Naive thymus-derived CD4-positive, alpha-beta T cell (primary cell): ENCODE measurements around the gene MKNK1. TPM values are rescaled to one million over a fixed set of nuclear protein-coding genes. Genes with fewer than 3 reads are reported as not detected.

Source experiments
- ATAC-seq: fragments of 150-1000 bp; cut with Tn5 transposase; 2 replicates; pipeline ENCODE4 v1.10.0; 2021; ENCODE audit warnings: mild to moderate bottlenecking, moderate library complexity
- CTCF ChIA-PET: fragments of 350-600 bp; sonication (Branson Sonifier 250); formaldehyde crosslinking; loops from one replicate; lab custom pipeline; 2021; ENCODE audit warnings: antibody characterized with exemption; lab: Charles Lee
- POLR2A ChIA-PET: fragments of 350-600 bp; sonication (Branson Sonifier 250); formaldehyde crosslinking; loops from one replicate; lab custom pipeline; 2021; ENCODE audit warnings: antibody characterized with exemption, inconsistent platforms; lab: Charles Lee
- DNase-seq, 9 donors: peaks; one replicate each; pipeline versions ENCODE4 v3.0.0 to v3.0.0-alpha.2; 2020 to 2022; ENCODE audit warnings: mixed read lengths in 1 of 9
- H3K27ac ChIP-seq: one replicate; pipeline ENCODE4 v1.7.0; 2013; ENCODE audit warnings: mild to moderate bottlenecking, low read depth, low read length, moderate library complexity
- H3K27me3 ChIP-seq, 2 donors: one replicate each; pipeline ENCODE4 v1.7.0; 2013; ENCODE audit warnings: low read length in 2 of 2, mild to moderate bottlenecking in 2 of 2, moderate library complexity in 2 of 2; ENCODE audit not compliant: control insufficient read depth in 2 of 2, insufficient read depth in 2 of 2
- H3K36me3 ChIP-seq, 3 experiments: 1 replicate in 2 of 3; 2 replicates in 1 of 3; pipeline ENCODE4 v1.7.0; 2013; ENCODE audit warnings: low read length in 3 of 3, mild to moderate bottlenecking in 3 of 3, moderate library complexity in 1 of 3; ENCODE audit not compliant: insufficient read depth in 3 of 3, control insufficient read depth in 2 of 3
- H3K4me1 ChIP-seq, 2 donors: one replicate each; pipeline ENCODE4 v1.7.0; 2013; ENCODE audit warnings: low read length in 2 of 2, mild to moderate bottlenecking in 2 of 2, moderate library complexity in 1 of 2; ENCODE audit not compliant: control insufficient read depth in 2 of 2, insufficient read depth in 2 of 2
- H3K4me3 ChIP-seq: 2 replicates; pipeline ENCODE4 v1.7.0; 2013; ENCODE audit warnings: mild to moderate bottlenecking, low read length
- H3K9me3 ChIP-seq, 3 experiments: 1 replicate in 2 of 3; 2 replicates in 1 of 3; pipeline ENCODE4 v1.7.0; 2013; ENCODE audit warnings: low read length in 3 of 3; ENCODE audit not compliant: control insufficient read depth in 2 of 3
- H3K27ac Mint-ChIP-seq, 9 donors: one replicate each; pipeline ENCODE4 v1.8.0; 2020 to 2022; ENCODE audit warnings: mixed read lengths in 9 of 9, mild to moderate bottlenecking in 8 of 9, moderate library complexity in 5 of 9, inconsistent platforms in 2 of 9
- H3K27me3 Mint-ChIP-seq, 5 donors: one replicate each; pipeline ENCODE4 v1.8.0; 2021 to 2022; ENCODE audit warnings: mixed read lengths in 5 of 5, mild to moderate bottlenecking in 1 of 5
- H3K36me3 Mint-ChIP-seq, 5 donors: one replicate each; pipeline ENCODE4 v1.8.0; 2020 to 2022; ENCODE audit warnings: mixed read lengths in 5 of 5, mild to moderate bottlenecking in 3 of 5, inconsistent platforms in 1 of 5
- H3K4me1 Mint-ChIP-seq, 7 donors: one replicate each; pipeline ENCODE4 v1.8.0; 2020 to 2022; ENCODE audit warnings: mixed read lengths in 7 of 7, mild to moderate bottlenecking in 3 of 7, inconsistent platforms in 1 of 7
- H3K4me3 Mint-ChIP-seq, 10 donors: one replicate each; pipeline ENCODE4 v1.8.0; 2020 to 2022; ENCODE audit warnings: mild to moderate bottlenecking in 10 of 10, mixed read lengths in 10 of 10, moderate library complexity in 6 of 10, inconsistent platforms in 2 of 10
- H3K9me3 Mint-ChIP-seq, 11 donors: one replicate each; pipeline ENCODE4 v1.8.0; 2020 to 2022; ENCODE audit warnings: mixed read lengths in 11 of 11, mild to moderate bottlenecking in 4 of 11, inconsistent platforms in 1 of 11, moderate library complexity in 1 of 11
- intact Hi-C, 2 donors: fragments of 100-400 bp; cut with micrococcal nuclease; formaldehyde crosslinking; loops; one replicate each; pipeline ENCODE4 v1.15.1; 2023
- polyA plus RNA-seq, 2 donors: library from polyadenylated mRNA; unstranded; fragments of 300-500 nt; fragmentation: Illumina TruSeq; gene quantifications; one replicate each; pipeline ENCODE4 v1.2.3, GENCODE V29; 2021
- total RNA-seq, 6 experiments: library from RNA in 5 of 6; stranded (reverse) in 5 of 6; gene quantifications; 1 replicate in 5 of 6; 2 replicates in 1 of 6; pipeline ENCODE4 v1.2.3 and lab custom pipeline; 2021 to 2026

Gene MKNK1
- total and polyA plus RNA-seq, 7 experiments from 2014 or later = 21.9 to 80.1 (median 53.3) TPM

- Histone ChIP-seq H3K4me3 (no peak overlapping the region), H3K9me3 (no peaks in the 10 kb centered on the region), H3K27me3 (no peaks in the 10 kb centered on the region), H3K36me3 (no peaks in the 10 kb centered on the region), H3K27ac (no peak overlapping the region), H3K4me1 (no peaks in the 10 kb centered on the region)
- H3K4me1 Mint-ChIP-seq = peaks cover 0 to 14% (median 0%) of the 10 kb centered on the region in 7 donors
- ATAC-seq (no peak), DNase-seq (peak in 1 of 9 donors; percentile 33)
- H3K36me3 Mint-ChIP-seq = no peaks in the 10 kb centered on the region
- H3K4me3 Mint-ChIP-seq = peak overlapping the region in 1 of 10 donors; percentile 26
- POLR2A ChIA-PET = no interaction called here
- peaks cover 16 to 28% (median 20%) of the 10 kb centered on the region in 5 donors for H3K27me3 Mint-ChIP-seq
- intact Hi-C loops = no loop called here
- H3K27ac Mint-ChIP-seq = peak overlapping the region in 1 of 9 donors; percentile 6
- CTCF ChIA-PET = interaction anchor here (0.7 kb wide), 1 partner anchor 152 kb away, joined by 3 read pairs; no protein-coding TSS in a partner anchor
- no peaks in the 10 kb centered on the region for H3K9me3 Mint-ChIP-seq
Measured at GRCh38 chr1:46522184-46522968, 81.7 kb downstream of the MKNK1 start.

GRCh38 chr1:46521414-46521813 is 82.7 kb downstream of the MKNK1 start:
- no peak overlapping the region for H3K4me3 Mint-ChIP-seq
- Histone ChIP-seq H3K4me1 (no peaks in the 10 kb centered on the region), H3K9me3 (no peaks in the 10 kb centered on the region), H3K27ac (no peak overlapping the region), H3K36me3 (no peaks in the 10 kb centered on the region), H3K4me3 (no peak overlapping the region), H3K27me3 (no peaks in the 10 kb centered on the region)
- POLR2A ChIA-PET = no interaction called here
- H3K4me1 Mint-ChIP-seq = peaks cover 0 to 14% (median 0%) of the 10 kb centered on the region in 7 donors
- ATAC-seq = no peak
- H3K9me3 Mint-ChIP-seq = no peaks in the 10 kb centered on the region
- intact Hi-C loops = no loop called here
- H3K36me3 Mint-ChIP-seq = no peaks in the 10 kb centered on the region
- H3K27ac Mint-ChIP-seq = no peak overlapping the region
- H3K27me3 Mint-ChIP-seq = peaks cover 15 to 33% (median 25%) of the 10 kb centered on the region in 5 donors
- CTCF ChIA-PET = interaction anchor here (0.7 kb wide), 1 partner anchor 61 kb away, joined by 3 read pairs; no protein-coding TSS in a partner anchor
- no peak for DNase-seq

DNA sequence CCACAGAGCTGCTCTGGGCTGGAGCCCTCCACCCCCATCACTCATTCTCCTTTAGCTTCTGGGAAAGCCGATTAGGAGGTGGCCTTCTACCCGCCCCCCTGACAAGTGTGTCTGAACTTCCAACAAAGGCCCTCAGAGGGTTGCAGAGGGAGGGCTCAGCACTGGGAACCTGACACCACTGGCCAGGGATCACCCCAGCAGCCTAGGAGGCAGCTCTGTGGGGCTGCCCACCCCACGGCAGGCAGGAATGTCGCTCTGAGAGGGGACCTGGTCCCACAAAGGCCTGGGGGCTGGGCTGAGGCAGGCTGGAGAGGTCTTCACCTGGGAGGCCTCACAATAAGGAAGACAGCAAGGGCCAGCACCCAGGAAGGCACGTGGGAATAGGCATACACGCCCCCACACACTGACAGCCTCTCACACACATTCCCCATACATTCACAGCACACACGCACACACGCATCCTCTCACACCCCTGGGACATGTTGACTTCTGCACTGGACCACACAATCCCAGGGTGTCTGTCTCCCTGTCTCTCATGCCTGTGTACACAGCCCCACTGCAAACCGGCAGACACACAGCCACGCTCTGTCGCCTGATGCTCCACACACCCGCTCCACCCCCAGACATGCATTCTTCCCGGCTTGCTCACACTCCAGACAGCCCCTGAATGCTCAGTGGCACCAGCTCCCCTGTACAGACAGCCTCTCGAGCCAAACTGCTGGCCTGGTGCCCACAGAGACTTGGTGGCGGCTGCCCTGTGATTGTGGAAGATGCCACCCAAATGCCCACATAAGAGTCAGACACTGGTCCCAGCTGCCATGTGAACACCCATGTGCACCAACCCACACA is 83.8 kb downstream of the MKNK1 start:
- H3K27ac ChIP-seq = no peak overlapping the region
- H3K9me3 ChIP-seq = no peaks in the 10 kb centered on the region
- CTCF ChIA-PET = no interaction called here
- H3K4me1 Mint-ChIP-seq = peaks cover 0 to 14% (median 0%) of the 10 kb centered on the region in 7 donors
- peaks cover 12 to 31% (median 28%) of the 10 kb centered on the region in 5 donors for H3K27me3 Mint-ChIP-seq
- no peak overlapping the region for H3K4me3 ChIP-seq
- H3K36me3 Mint-ChIP-seq = no peaks in the 10 kb centered on the region
- POLR2A ChIA-PET = interaction anchor here (0.8 kb wide), 1 partner anchor 68 kb away, joined by 3 read pairs; no protein-coding TSS in a partner anchor
- no peaks in the 10 kb centered on the region for H3K36me3 ChIP-seq
- H3K27ac Mint-ChIP-seq = peak overlapping the region in 1 of 9 donors; percentile 49
- no peaks in the 10 kb centered on the region for H3K4me1 ChIP-seq
- no peak overlapping the region for H3K4me3 Mint-ChIP-seq
- DNase-seq = no peak
- no peaks in the 10 kb centered on the region for H3K27me3 ChIP-seq
- H3K9me3 Mint-ChIP-seq = no peaks in the 10 kb centered on the region
- intact Hi-C loops = no loop called here
- ATAC-seq = no peak

- no peaks in the 10 kb centered on the region for H3K9me3 ChIP-seq
- CTCF ChIA-PET = no interaction called here
- no peak for DNase-seq
- peaks cover 0 to 14% (median 0%) of the 10 kb centered on the region in 7 donors for H3K4me1 Mint-ChIP-seq
- POLR2A ChIA-PET = no interaction called here
- no peak overlapping the region for H3K4me3 Mint-ChIP-seq
- H3K36me3 ChIP-seq = no peaks in the 10 kb centered on the region
- no peaks in the 10 kb centered on the region for H3K36me3 Mint-ChIP-seq
- peaks cover 8 to 29% (median 23%) of the 10 kb centered on the region in 5 donors for H3K27me3 Mint-ChIP-seq
- H3K9me3 Mint-ChIP-seq = no peaks in the 10 kb centered on the region
- intact Hi-C loops = no loop called here
- H3K4me1 ChIP-seq = no peaks in the 10 kb centered on the region
- H3K27ac ChIP-seq = no peak overlapping the region
- no peak overlapping the region for H3K4me3 ChIP-seq
- H3K27ac Mint-ChIP-seq = no peak overlapping the region
- H3K27me3 ChIP-seq = no peaks in the 10 kb centered on the region
- ATAC-seq = no peak
Measured at GRCh38 chr1:46519209-46519608, 84.9 kb downstream of the MKNK1 start.

DNA sequence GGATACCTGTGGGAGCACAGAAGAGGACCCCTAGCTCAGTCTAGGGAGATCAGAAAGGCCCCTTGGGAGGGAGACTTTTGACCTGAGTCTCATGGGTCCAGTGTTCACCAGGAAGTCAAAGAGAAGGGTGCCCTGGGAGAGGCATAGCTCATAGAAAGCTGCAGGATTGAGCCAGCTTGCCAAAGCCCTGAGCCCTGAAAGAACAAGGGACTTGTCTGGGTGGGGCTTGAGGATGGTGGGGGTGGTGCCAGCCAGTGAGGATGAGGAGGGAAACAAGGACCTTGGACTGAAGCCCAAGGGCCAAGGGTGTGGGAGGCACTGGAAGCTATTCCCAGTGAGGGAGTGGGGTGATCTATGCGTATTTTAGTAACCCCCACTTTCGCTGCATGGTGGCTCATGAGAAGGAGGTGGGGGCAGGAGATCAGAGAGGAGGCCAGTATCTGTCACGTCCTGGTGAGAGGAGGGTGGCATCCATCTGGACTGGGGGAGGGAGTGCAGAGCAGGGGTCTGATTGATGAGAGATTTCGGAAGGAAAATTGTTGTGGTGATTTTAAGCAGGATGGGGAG is 86.1 kb downstream of the MKNK1 start:
- no peak for ATAC-seq
- Histone ChIP-seq H3K4me1 (no peaks in the 10 kb centered on the region), H3K36me3 (no peaks in the 10 kb centered on the region), H3K27ac (no peak overlapping the region), H3K9me3 (no peaks in the 10 kb centered on the region), H3K27me3 (no peaks in the 10 kb centered on the region), H3K4me3 (no peak overlapping the region)
- peaks cover 0 to 14% (median 0%) of the 10 kb centered on the region in 7 donors for H3K4me1 Mint-ChIP-seq
- no peak for DNase-seq
- POLR2A ChIA-PET = no interaction called here
- H3K27ac Mint-ChIP-seq = peak overlapping the region in 1 of 9 donors; percentile 62
- H3K4me3 Mint-ChIP-seq = no peak overlapping the region
- peaks cover 13 to 33% (median 23%) of the 10 kb centered on the region in 5 donors for H3K27me3 Mint-ChIP-seq
- no peaks in the 10 kb centered on the region for H3K36me3 Mint-ChIP-seq
- CTCF ChIA-PET = no interaction called here
- no peaks in the 10 kb centered on the region for H3K9me3 Mint-ChIP-seq
- intact Hi-C loops = no loop called here

- CTCF ChIA-PET = no interaction called here
- intact Hi-C loops = no loop called here
- peaks cover 22 to 39% (median 27%) of the 10 kb centered on the region in 5 donors for H3K27me3 Mint-ChIP-seq
Measured at GRCh38 chr1:46517010-46517600, 87.0 kb downstream of the MKNK1 start.

More at GRCh38 chr1:46517010-46517600, 87.0 kb downstream of the MKNK1 start:
- no peak for ATAC-seq
- Histone ChIP-seq H3K9me3 (no peaks in the 10 kb centered on the region), H3K36me3 (no peaks in the 10 kb centered on the region), H3K27ac (no peak overlapping the region), H3K4me1 (no peaks in the 10 kb centered on the region), H3K27me3 (no peaks in the 10 kb centered on the region), H3K4me3 (no peak overlapping the region)
- no peak for DNase-seq
- Mint-ChIP-seq H3K27ac (no peak overlapping the region), H3K4me3 (no peak overlapping the region), H3K36me3 (no peaks in the 10 kb centered on the region), H3K9me3 (no peaks in the 10 kb centered on the region), H3K4me1 (peaks cover 0 to 7% (median 0%) of the 10 kb centered on the region in 7 donors)
- POLR2A ChIA-PET = no interaction called here
